GM19025 (cell line): Measurements from ENCODE around the gene TCF20.

Source experiments
- ATAC-seq: cut with Tn5 transposase; IDR thresholded peaks from one replicate; pipeline ENCODE4 v1.9.1; 2021; ENCODE audit warnings: mild to moderate bottlenecking, low read depth, moderate library complexity; ENCODE audit not compliant: unreplicated experiment

Gene TCF20

GRCh38 chr22:42283278-42284201 is 13.1 kb upstream of the TCF20 start:
- no peak for ATAC-seq

- no peak for ATAC-seq
Observed at GRCh38 chr22:42282943-42283277, 12.5 kb upstream of the TCF20 start.

GRCh38 chr22:42282252-42282942 is 11.9 kb upstream of the TCF20 start:
- ATAC-seq: no peak

- no peak for ATAC-seq
Observed at GRCh38 chr22:42281706-42282251, 11.3 kb upstream of the TCF20 start.

GRCh38 chr22:42281284-42281683 is 10.8 kb upstream of the TCF20 start:
- ATAC-seq: no peak

- ATAC-seq: no peak
Observed at GRCh38 chr22:42280836-42281235, 10.4 kb upstream of the TCF20 start.

GRCh38 chr22:42280140-42280539 is 9.7 kb upstream of the TCF20 start:
- no peak for ATAC-seq

GRCh38 chr22:42279425-42280020 is 9.1 kb upstream of the TCF20 start:
- ATAC-seq: no peak

- no peak for ATAC-seq
Observed at GRCh38 chr22:42277988-42278776, 7.7 kb upstream of the TCF20 start.

GRCh38 chr22:42277232-42277753 is 6.8 kb upstream of the TCF20 start:
- no peak for ATAC-seq

- ATAC-seq: no peak
Observed at GRCh38 chr22:42275970-42276369, 5.5 kb upstream of the TCF20 start.

GRCh38 chr22:42275176-42275575 is 4.7 kb upstream of the TCF20 start:
- ATAC-seq: no peak

- no peak for ATAC-seq
Observed at GRCh38 chr22:42273855-42274451, 3.5 kb upstream of the TCF20 start.

- no peak for ATAC-seq
Observed at GRCh38 chr22:42272431-42272999, 2.1 kb upstream of the TCF20 start.

- ATAC-seq: no peak
Observed at GRCh38 chr22:42271906-42272305, 1.5 kb upstream of the TCF20 start.

- ATAC-seq: no peak
Observed at GRCh38 chr22:42271191-42271813, 849 bp upstream of the TCF20 start.

GRCh38 chr22:42270176-42270509 is 310 bp downstream of the TCF20 start:
- peak; percentile 41 for ATAC-seq

GRCh38 chr22:42269432-42270175 is 849 bp downstream of the TCF20 start:
- ATAC-seq: peak; percentile 34
